CD4-positive, alpha-beta T cell (primary cell): ENCODE data around the gene HES3. TPM values are rescaled to one million over a fixed set of nuclear protein-coding genes. Genes with fewer than 3 reads are reported as not detected.

Experiments
- ATAC-seq: fragments of 200-7000 bp; cut with Tn5 transposase; one replicate; pipeline ENCODE4 v1.10.0; 2022; ENCODE audit warnings: mild to moderate bottlenecking; ENCODE audit not compliant: poor library complexity
- CTCF ChIA-PET: fragments of 350-600 bp; sonication (Branson Sonifier 250); formaldehyde crosslinking; loops from one replicate; lab custom pipeline; 2021; ENCODE audit warnings: antibody characterized with exemption, inconsistent platforms; lab: Charles Lee
- POLR2A ChIA-PET: fragments of 350-600 bp; sonication (Branson Sonifier 250); formaldehyde crosslinking; loops from one replicate; lab custom pipeline; 2021; ENCODE audit warnings: antibody characterized with exemption, inconsistent platforms; lab: Charles Lee
- DNase-seq, 14 experiments: peaks; one replicate each; pipeline ENCODE4 v3.0.0-alpha.2; 2013 to 2020; ENCODE audit warnings: mixed read lengths in 2 of 14
- H3K27ac ChIP-seq, 2 donors: one replicate each; pipeline versions ENCODE4 v1.5.1 to v1.7.0; 2013; ENCODE audit warnings: low read length in 2 of 2, low read depth in 1 of 2, mild to moderate bottlenecking in 1 of 2
- H3K27me3 ChIP-seq, 2 experiments: 1 replicate in 1 of 2; 2 replicates in 1 of 2; pipeline versions ENCODE4 v1.6.1 to v1.7.0; 2013; ENCODE audit warnings: low read length in 2 of 2, control low read depth in 1 of 2, mild to moderate bottlenecking in 1 of 2, moderate library complexity in 1 of 2; ENCODE audit not compliant: insufficient read depth in 2 of 2, control insufficient read depth in 1 of 2
- H3K36me3 ChIP-seq: one replicate; pipeline ENCODE4 v1.6.1; 2013; ENCODE audit warnings: low read length, control low read depth; ENCODE audit not compliant: insufficient read depth
- H3K4me1 ChIP-seq: one replicate; pipeline ENCODE4 v1.6.1; 2013; ENCODE audit warnings: low read length, control low read depth; ENCODE audit not compliant: insufficient read depth
- H3K4me3 ChIP-seq: one replicate; pipeline ENCODE4 v1.5.1; 2013; ENCODE audit warnings: mild to moderate bottlenecking, low read length, moderate library complexity
- H3K9me3 ChIP-seq, 2 experiments: 1 replicate in 1 of 2; 2 replicates in 1 of 2; pipeline versions ENCODE4 v1.6.1 to v1.7.0; 2013; ENCODE audit warnings: low read length in 2 of 2, mild to moderate bottlenecking in 2 of 2, control low read depth in 1 of 2, moderate library complexity in 1 of 2; ENCODE audit not compliant: control insufficient read depth in 1 of 2, insufficient read depth in 1 of 2
- H3K27ac Mint-ChIP-seq: one replicate; pipeline ENCODE4 v1.8.0; 2020; ENCODE audit warnings: mixed read lengths
- H3K27me3 Mint-ChIP-seq: one replicate; pipeline ENCODE4 v1.8.0; 2021; ENCODE audit warnings: mixed read lengths
- H3K36me3 Mint-ChIP-seq: one replicate; pipeline ENCODE4 v1.8.0; 2021; ENCODE audit warnings: low read depth, mixed read lengths
- H3K4me1 Mint-ChIP-seq: one replicate; pipeline ENCODE4 v1.8.0; 2021; ENCODE audit warnings: low read depth, mixed read lengths
- H3K4me3 Mint-ChIP-seq: one replicate; pipeline ENCODE4 v1.8.0; 2020; ENCODE audit warnings: mild to moderate bottlenecking, mixed read lengths
- H3K9me3 Mint-ChIP-seq: one replicate; pipeline ENCODE4 v1.8.0; 2020; ENCODE audit warnings: mixed read lengths
- intact Hi-C, 2 experiments: fragments of 100-400 bp; cut with DNase I in 1 of 2; cut with micrococcal nuclease in 1 of 2; formaldehyde crosslinking; loops; one replicate each; pipeline versions ENCODE4 v1.15.1 to v1.9.0; 2023 to 2025; cut with DNase I, micrococcal nuclease
- total RNA-seq, 174 experiments: library from RNA in 2 of 174; stranded (reverse) in 2 of 174; gene quantifications; one replicate each; pipeline ENCODE4 v1.2.3 and lab custom pipeline; 2021 to 2026
- TF ChIP-seq, protein P1 (sequence below): fragments of 200-600 bp; IDR thresholded peaks from one replicate; pipeline ENCODE4 v1.8.0; 2022; ENCODE audit warnings: antibody characterized with exemption, mild to moderate bottlenecking

Gene HES3
- total RNA-seq, 2 experiments from 2014 or later, result not detected

DNA sequence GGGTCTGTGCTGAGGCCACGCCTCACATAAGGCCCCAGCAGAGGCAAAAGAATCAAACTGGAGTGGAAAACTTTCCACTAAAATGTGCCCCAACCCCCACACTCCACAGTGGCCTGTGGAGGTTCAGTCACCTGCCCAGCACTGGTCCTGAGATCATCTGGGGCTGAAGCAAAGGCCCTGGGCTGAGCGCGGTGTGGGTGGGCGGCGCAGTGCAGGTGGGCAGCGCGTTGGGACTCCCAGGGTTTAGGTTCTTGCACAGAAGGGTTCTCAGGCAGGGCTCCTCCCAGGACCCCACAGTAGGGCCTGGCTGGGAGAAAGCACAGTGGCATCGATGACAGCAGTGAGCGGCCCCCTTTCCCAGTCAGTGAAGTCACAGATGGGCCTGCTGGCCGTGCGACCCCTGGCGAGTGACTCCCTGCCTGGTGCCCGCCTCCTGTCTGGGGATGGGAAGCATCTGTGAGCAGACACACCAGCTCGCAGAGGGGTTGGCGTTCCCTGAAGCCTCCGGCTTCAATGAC is 30.7 kb downstream of the HES3 start:
- H3K9me3 Mint-ChIP-seq, result no peaks in the 10 kb centered on the region
- H3K4me1 ChIP-seq, result no peaks in the 10 kb centered on the region
- H3K36me3 ChIP-seq, result no peaks in the 10 kb centered on the region
- DNase-seq, result no peak
- H3K27me3 ChIP-seq, result no peaks in the 10 kb centered on the region
- ChIA-PET POLR2A (no interaction called here), CTCF (no interaction called here)
- no peaks in the 10 kb centered on the region for H3K4me1 Mint-ChIP-seq
- no peak overlapping the region for H3K4me3 ChIP-seq
- H3K4me3 Mint-ChIP-seq, result no peak overlapping the region
- H3K9me3 ChIP-seq, result no peaks in the 10 kb centered on the region
- no peak overlapping the region for H3K27ac ChIP-seq
- H3K27ac Mint-ChIP-seq, result no peak overlapping the region
- intact Hi-C loops, result no loop called here
- TF ChIP-seq, protein P1, sequence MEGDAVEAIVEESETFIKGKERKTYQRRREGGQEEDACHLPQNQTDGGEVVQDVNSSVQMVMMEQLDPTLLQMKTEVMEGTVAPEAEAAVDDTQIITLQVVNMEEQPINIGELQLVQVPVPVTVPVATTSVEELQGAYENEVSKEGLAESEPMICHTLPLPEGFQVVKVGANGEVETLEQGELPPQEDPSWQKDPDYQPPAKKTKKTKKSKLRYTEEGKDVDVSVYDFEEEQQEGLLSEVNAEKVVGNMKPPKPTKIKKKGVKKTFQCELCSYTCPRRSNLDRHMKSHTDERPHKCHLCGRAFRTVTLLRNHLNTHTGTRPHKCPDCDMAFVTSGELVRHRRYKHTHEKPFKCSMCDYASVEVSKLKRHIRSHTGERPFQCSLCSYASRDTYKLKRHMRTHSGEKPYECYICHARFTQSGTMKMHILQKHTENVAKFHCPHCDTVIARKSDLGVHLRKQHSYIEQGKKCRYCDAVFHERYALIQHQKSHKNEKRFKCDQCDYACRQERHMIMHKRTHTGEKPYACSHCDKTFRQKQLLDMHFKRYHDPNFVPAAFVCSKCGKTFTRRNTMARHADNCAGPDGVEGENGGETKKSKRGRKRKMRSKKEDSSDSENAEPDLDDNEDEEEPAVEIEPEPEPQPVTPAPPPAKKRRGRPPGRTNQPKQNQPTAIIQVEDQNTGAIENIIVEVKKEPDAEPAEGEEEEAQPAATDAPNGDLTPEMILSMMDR, result no peak
- ATAC-seq, result no peak
- no peaks in the 10 kb centered on the region for H3K36me3 Mint-ChIP-seq
- no peaks in the 10 kb centered on the region for H3K27me3 Mint-ChIP-seq

DNA sequence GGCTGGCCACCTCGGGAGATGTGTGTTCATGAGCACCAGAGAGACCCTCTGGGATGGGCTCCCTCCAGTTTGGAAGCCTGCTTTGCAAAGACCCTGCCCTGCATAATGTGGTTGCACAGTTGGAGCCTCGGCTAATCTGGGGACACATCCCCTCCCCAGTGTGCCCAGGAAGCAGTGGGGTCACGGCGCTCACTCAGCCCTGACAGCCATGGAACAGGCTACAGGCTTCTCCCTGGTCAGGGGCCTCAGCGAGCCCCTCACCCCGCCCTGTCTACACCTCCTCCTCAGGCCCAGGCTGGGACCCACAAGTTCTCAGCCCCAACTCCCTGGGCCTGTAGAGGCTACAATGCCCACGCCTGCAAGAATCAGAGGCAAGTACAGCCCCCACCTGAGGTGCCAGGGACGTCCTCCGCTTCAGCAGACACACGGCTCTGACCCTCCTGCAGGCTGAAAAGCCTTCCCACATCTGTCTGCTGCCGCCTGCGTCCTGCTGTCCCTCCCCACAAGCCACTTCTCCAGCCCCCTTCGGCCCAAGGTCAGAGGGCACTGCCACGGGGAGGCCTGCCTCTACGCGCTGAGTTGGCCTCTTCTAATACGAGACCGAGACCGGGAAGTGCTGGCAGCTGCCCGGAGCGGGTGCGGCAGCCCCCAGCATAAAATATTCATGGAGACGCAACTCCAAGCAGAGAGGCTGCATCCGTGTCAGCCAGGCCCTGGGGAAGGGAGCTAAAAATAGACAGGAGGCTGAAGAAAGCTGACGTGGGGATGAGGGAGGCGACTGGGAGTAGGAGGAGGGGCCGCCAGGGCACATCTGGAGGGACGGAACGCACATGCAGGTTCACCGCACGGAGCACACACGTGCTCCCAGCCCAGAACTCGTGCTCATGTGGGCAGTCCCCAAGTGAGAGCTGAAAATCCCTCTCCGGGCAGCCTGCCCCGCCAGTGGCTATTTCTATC is 32.1 kb downstream of the HES3 start:
- no peaks in the 10 kb centered on the region for H3K9me3 ChIP-seq
- H3K4me3 Mint-ChIP-seq, result no peak overlapping the region
- no peaks in the 10 kb centered on the region for H3K27me3 ChIP-seq
- POLR2A ChIA-PET, result no interaction called here
- no peaks in the 10 kb centered on the region for H3K27me3 Mint-ChIP-seq
- H3K36me3 Mint-ChIP-seq, result no peaks in the 10 kb centered on the region
- H3K36me3 ChIP-seq, result no peaks in the 10 kb centered on the region
- CTCF ChIA-PET, result no interaction called here
- H3K4me1 ChIP-seq, result no peaks in the 10 kb centered on the region
- H3K4me1 Mint-ChIP-seq, result no peaks in the 10 kb centered on the region
- no peak overlapping the region for H3K27ac ChIP-seq
- TF ChIP-seq, protein P1, result no peak
- no peaks in the 10 kb centered on the region for H3K9me3 Mint-ChIP-seq
- intact Hi-C loops, result no loop called here
- DNase-seq, result no peak
- ATAC-seq, result no peak
- H3K27ac Mint-ChIP-seq, result no peak overlapping the region
- no peak overlapping the region for H3K4me3 ChIP-seq

DNA sequence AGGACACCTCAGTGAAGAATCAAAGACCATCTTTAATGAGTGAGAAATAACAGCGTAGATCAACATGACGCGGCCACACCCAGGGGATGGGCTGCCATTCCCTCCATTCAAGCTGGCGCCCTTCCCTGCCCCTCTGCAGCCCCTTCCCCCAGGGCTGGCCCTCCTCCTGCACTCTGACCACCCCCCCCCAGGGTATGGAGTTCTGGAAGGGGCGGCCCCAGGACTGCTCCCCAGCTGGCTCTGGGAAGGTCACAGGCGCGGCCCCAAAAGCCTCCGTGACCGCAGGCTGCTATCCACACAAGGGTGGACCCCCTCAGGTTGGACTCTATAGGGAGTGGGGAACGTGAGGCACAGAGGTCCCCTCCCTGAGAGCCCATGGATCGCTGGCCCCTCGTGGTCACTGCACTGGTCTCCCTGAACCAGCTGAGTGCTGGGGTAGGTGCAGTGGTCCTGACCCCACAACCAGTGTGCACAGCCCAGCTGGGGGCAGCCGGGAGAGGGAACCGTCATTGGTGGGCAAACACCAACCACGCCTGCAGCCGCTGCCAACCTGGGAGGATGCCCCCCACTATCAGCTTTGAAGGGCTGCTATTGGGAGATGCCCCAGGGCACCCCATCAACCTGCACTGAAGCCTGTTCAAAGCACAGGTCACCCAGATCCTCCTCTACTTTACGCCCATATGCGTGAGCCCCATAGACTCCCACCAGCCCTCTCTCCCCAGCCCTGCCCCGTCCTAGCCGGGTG is 33.0 kb downstream of the HES3 start:
- POLR2A ChIA-PET, result no interaction called here
- CTCF ChIA-PET, result no interaction called here
- no peaks in the 10 kb centered on the region for H3K4me1 Mint-ChIP-seq
- no peak overlapping the region for H3K4me3 Mint-ChIP-seq
- Histone ChIP-seq H3K9me3 (no peaks in the 10 kb centered on the region), H3K27ac (no peak overlapping the region), H3K27me3 (no peaks in the 10 kb centered on the region), H3K4me1 (no peaks in the 10 kb centered on the region), H3K36me3 (no peaks in the 10 kb centered on the region), H3K4me3 (no peak overlapping the region)
- intact Hi-C loops, result no loop called here
- no peak for ATAC-seq
- no peaks in the 10 kb centered on the region for H3K27me3 Mint-ChIP-seq
- TF ChIP-seq, protein P1, result no peak
- no peaks in the 10 kb centered on the region for H3K36me3 Mint-ChIP-seq
- no peak for DNase-seq
- H3K27ac Mint-ChIP-seq, result no peak overlapping the region
- no peaks in the 10 kb centered on the region for H3K9me3 Mint-ChIP-seq
